CD4-positive, alpha-beta T cell (primary cell): ENCODE measurements around the gene TLE1. TPM values are rescaled to one million over a fixed set of nuclear protein-coding genes. Genes with fewer than 3 reads are reported as not detected.

Experiments used
- ATAC-seq: fragments of 200-7000 bp; cut with Tn5 transposase; one replicate; pipeline ENCODE4 v1.10.0; 2022; ENCODE audit warnings: mild to moderate bottlenecking; ENCODE audit not compliant: poor library complexity
- CTCF ChIA-PET: fragments of 350-600 bp; sonication (Branson Sonifier 250); formaldehyde crosslinking; loops from one replicate; lab custom pipeline; 2021; ENCODE audit warnings: antibody characterized with exemption, inconsistent platforms; lab: Charles Lee
- POLR2A ChIA-PET: fragments of 350-600 bp; sonication (Branson Sonifier 250); formaldehyde crosslinking; loops from one replicate; lab custom pipeline; 2021; ENCODE audit warnings: antibody characterized with exemption, inconsistent platforms; lab: Charles Lee
- DNase-seq, 14 experiments: peaks; one replicate each; pipeline ENCODE4 v3.0.0-alpha.2; 2013 to 2020; ENCODE audit warnings: mixed read lengths in 2 of 14
- H3K27ac ChIP-seq, 2 donors: one replicate each; pipeline versions ENCODE4 v1.5.1 to v1.7.0; 2013; ENCODE audit warnings: low read length in 2 of 2, low read depth in 1 of 2, mild to moderate bottlenecking in 1 of 2
- H3K27me3 ChIP-seq, 2 experiments: 1 replicate in 1 of 2; 2 replicates in 1 of 2; pipeline versions ENCODE4 v1.6.1 to v1.7.0; 2013; ENCODE audit warnings: low read length in 2 of 2, control low read depth in 1 of 2, mild to moderate bottlenecking in 1 of 2, moderate library complexity in 1 of 2; ENCODE audit not compliant: insufficient read depth in 2 of 2, control insufficient read depth in 1 of 2
- H3K36me3 ChIP-seq: one replicate; pipeline ENCODE4 v1.6.1; 2013; ENCODE audit warnings: low read length, control low read depth; ENCODE audit not compliant: insufficient read depth
- H3K4me1 ChIP-seq: one replicate; pipeline ENCODE4 v1.6.1; 2013; ENCODE audit warnings: low read length, control low read depth; ENCODE audit not compliant: insufficient read depth
- H3K4me3 ChIP-seq: one replicate; pipeline ENCODE4 v1.5.1; 2013; ENCODE audit warnings: mild to moderate bottlenecking, low read length, moderate library complexity
- H3K9me3 ChIP-seq, 2 experiments: 1 replicate in 1 of 2; 2 replicates in 1 of 2; pipeline versions ENCODE4 v1.6.1 to v1.7.0; 2013; ENCODE audit warnings: low read length in 2 of 2, mild to moderate bottlenecking in 2 of 2, control low read depth in 1 of 2, moderate library complexity in 1 of 2; ENCODE audit not compliant: control insufficient read depth in 1 of 2, insufficient read depth in 1 of 2
- H3K27ac Mint-ChIP-seq: one replicate; pipeline ENCODE4 v1.8.0; 2020; ENCODE audit warnings: mixed read lengths
- H3K27me3 Mint-ChIP-seq: one replicate; pipeline ENCODE4 v1.8.0; 2021; ENCODE audit warnings: mixed read lengths
- H3K36me3 Mint-ChIP-seq: one replicate; pipeline ENCODE4 v1.8.0; 2021; ENCODE audit warnings: low read depth, mixed read lengths
- H3K4me1 Mint-ChIP-seq: one replicate; pipeline ENCODE4 v1.8.0; 2021; ENCODE audit warnings: low read depth, mixed read lengths
- H3K4me3 Mint-ChIP-seq: one replicate; pipeline ENCODE4 v1.8.0; 2020; ENCODE audit warnings: mild to moderate bottlenecking, mixed read lengths
- H3K9me3 Mint-ChIP-seq: one replicate; pipeline ENCODE4 v1.8.0; 2020; ENCODE audit warnings: mixed read lengths
- CTCF ChIP-seq: fragments of 200-600 bp; IDR thresholded peaks from one replicate; pipeline ENCODE4 v1.8.0; 2022; ENCODE audit warnings: antibody characterized with exemption, mild to moderate bottlenecking
- intact Hi-C, 2 experiments: fragments of 100-400 bp; cut with DNase I in 1 of 2; cut with micrococcal nuclease in 1 of 2; formaldehyde crosslinking; loops; one replicate each; pipeline versions ENCODE4 v1.15.1 to v1.9.0; 2023 to 2025; cut with DNase I, micrococcal nuclease
- total RNA-seq, 174 experiments: library from RNA in 2 of 174; stranded (reverse) in 2 of 174; gene quantifications; one replicate each; pipeline ENCODE4 v1.2.3 and lab custom pipeline; 2021 to 2026

Gene TLE1
- total RNA-seq, 2 experiments from 2014 or later = 3.4 to 3.5 TPM

GRCh38 chr9:81578606-81579005 lies 110.7 kb downstream of the TLE1 start:
- Mint-ChIP-seq H3K27ac (no peak overlapping the region), H3K36me3 (no peaks in the 10 kb centered on the region), H3K9me3 (no peaks in the 10 kb centered on the region), H3K4me3 (no peak overlapping the region), H3K4me1 (no peaks in the 10 kb centered on the region), H3K27me3 (no peaks in the 10 kb centered on the region)
- CTCF ChIA-PET = no interaction called here
- Histone ChIP-seq H3K4me3 (no peak overlapping the region), H3K9me3 (peaks cover 0 to 7% of the 10 kb centered on the region in 2 experiments), H3K36me3 (no peaks in the 10 kb centered on the region), H3K4me1 (no peaks in the 10 kb centered on the region), H3K27ac (no peak overlapping the region), H3K27me3 (no peaks in the 10 kb centered on the region)
- TF ChIP-seq CTCF = no peak
- POLR2A ChIA-PET = no interaction called here
- intact Hi-C loops = no loop called here
- no peak for DNase-seq
- ATAC-seq = no peak

- H3K4me1 Mint-ChIP-seq = no peaks in the 10 kb centered on the region
- Histone ChIP-seq H3K4me1 (no peaks in the 10 kb centered on the region), H3K4me3 (no peak overlapping the region), H3K36me3 (no peaks in the 10 kb centered on the region), H3K9me3 (peaks cover 0 to 14% of the 10 kb centered on the region in 2 experiments), H3K27me3 (no peaks in the 10 kb centered on the region), H3K27ac (no peak overlapping the region)
- intact Hi-C loops = no loop called here
- H3K27me3 Mint-ChIP-seq = no peaks in the 10 kb centered on the region
- POLR2A ChIA-PET = no interaction called here
- no peaks in the 10 kb centered on the region for H3K36me3 Mint-ChIP-seq
- ATAC-seq (no peak), DNase-seq (no peak)
- no peaks in the 10 kb centered on the region for H3K9me3 Mint-ChIP-seq
- H3K4me3 Mint-ChIP-seq = no peak overlapping the region
- CTCF ChIA-PET = no interaction called here
- TF ChIP-seq CTCF = no peak
- no peak overlapping the region for H3K27ac Mint-ChIP-seq
Measured at GRCh38 chr9:81575956-81576355, 113.4 kb downstream of the TLE1 start.

DNA sequence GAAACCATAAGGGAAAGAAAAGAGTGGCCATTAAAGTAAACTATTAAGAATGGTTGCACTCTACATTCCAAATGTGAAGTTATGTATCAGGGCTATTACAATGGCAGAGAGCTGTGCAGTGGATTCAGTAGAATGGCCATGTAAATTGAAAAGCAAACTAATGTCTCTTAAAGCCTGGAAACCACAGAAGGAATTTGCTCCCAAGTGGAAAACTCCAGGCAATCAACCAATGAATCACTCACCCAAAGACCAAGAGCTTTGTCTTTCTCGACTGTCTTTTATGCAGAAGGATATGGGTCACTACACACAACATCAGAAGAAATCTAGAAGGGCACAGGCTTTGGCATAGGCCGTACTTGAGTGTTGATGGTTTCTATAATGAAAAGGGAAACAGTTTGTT lies 114.9 kb downstream of the TLE1 start:
- Mint-ChIP-seq H3K4me1 (no peaks in the 10 kb centered on the region), H3K36me3 (no peaks in the 10 kb centered on the region), H3K4me3 (no peak overlapping the region), H3K27me3 (no peaks in the 10 kb centered on the region), H3K27ac (no peak overlapping the region), H3K9me3 (no peaks in the 10 kb centered on the region)
- ChIA-PET CTCF (no interaction called here), POLR2A (no interaction called here)
- Histone ChIP-seq H3K4me3 (no peak overlapping the region), H3K9me3 (peaks cover 0 to 7% of the 10 kb centered on the region in 2 experiments), H3K4me1 (no peaks in the 10 kb centered on the region), H3K27ac (no peak overlapping the region), H3K27me3 (no peaks in the 10 kb centered on the region), H3K36me3 (no peaks in the 10 kb centered on the region)
- no peak for TF ChIP-seq CTCF
- DNase-seq (no peak), ATAC-seq (no peak)
- intact Hi-C loops = no loop called here
